GM12878 (cell line): Measurements from ENCODE around the gene EDC3. TPM values are rescaled to one million over a fixed set of nuclear protein-coding genes. Genes with fewer than 3 reads are reported as not detected.

Experiments used
- ASH2L ChIP-seq: fragments of 300-600, 200-600 bp; sonication (generic); IDR thresholded peaks from 2 replicates; pipeline ENCODE4 v1.6.1; 2017; ENCODE audit warnings: low read depth, mild to moderate bottlenecking, borderline replicate concordance
- BACH1 ChIP-seq: fragments of 450-650 bp; IDR thresholded peaks from 2 replicates; pipeline ENCODE4 v1.6.1; 2017; ENCODE audit warnings: mild to moderate bottlenecking, borderline replicate concordance
- BHLHE40 ChIP-seq, 2 experiments: fragments of 450-650 bp in 1 of 2; IDR thresholded peaks; 2 replicates each; pipeline ENCODE4 v1.6.1; 2011 to 2017; ENCODE audit warnings: low read depth in 2 of 2, borderline replicate concordance in 1 of 2, improper control_type of control experiment in 1 of 2, low read length in 1 of 2, mild to moderate bottlenecking in 1 of 2
- FOS ChIP-seq: IDR thresholded peaks from 3 replicates; pipeline ENCODE4 v1.6.1; 2011; ENCODE audit warnings: borderline replicate concordance; ENCODE audit not compliant: insufficient read length; ENCODE audit errors: extremely low read depth
- FOXK2 ChIP-seq: fragments of 450-650 bp; IDR thresholded peaks from 2 replicates; pipeline ENCODE4 v1.6.1; 2017; ENCODE audit warnings: mild to moderate bottlenecking, moderate library complexity
- LARP7 ChIP-seq: fragments of 450-650 bp; IDR thresholded peaks from 2 replicates; pipeline ENCODE4 v1.6.1; 2017; ENCODE audit warnings: mild to moderate bottlenecking
- MEF2A ChIP-seq: IDR thresholded peaks from 2 replicates; pipeline ENCODE4 v1.6.1; 2011; ENCODE audit warnings: low read depth, mild to moderate bottlenecking, low read length, moderate library complexity; ENCODE audit not compliant: insufficient read depth
- MTA3 ChIP-seq: IDR thresholded peaks from 2 replicates; pipeline ENCODE4 v1.6.1; 2012; ENCODE audit warnings: low read length, inconsistent platforms, borderline replicate concordance
- NFXL1 ChIP-seq: fragments of 450-650 bp; IDR thresholded peaks from 2 replicates; pipeline ENCODE4 v1.6.1; 2017; ENCODE audit warnings: antibody characterized with exemption, mild to moderate bottlenecking, borderline replicate concordance
- NR2C1 ChIP-seq: fragments of 450-650 bp; IDR thresholded peaks from 2 replicates; pipeline ENCODE4 v1.6.1; 2017; ENCODE audit warnings: antibody characterized with exemption, mild to moderate bottlenecking, moderate library complexity
- POLR2AphosphoS2 ChIP-seq: IDR thresholded peaks from 2 replicates; pipeline ENCODE4 v1.6.1; 2011; ENCODE audit warnings: low read depth, mild to moderate bottlenecking, low read length, improper control_type of control experiment, moderate library complexity
- RCOR1 ChIP-seq: conservative IDR thresholded peaks from 2 replicates; pipeline ENCODE4 v1.6.1; 2012; ENCODE audit warnings: low read depth, low read length, improper control_type of control experiment
- RFX5 ChIP-seq: IDR thresholded peaks from 2 replicates; pipeline ENCODE4 v1.6.1; 2011; ENCODE audit warnings: low read depth, low read length, improper control_type of control experiment
- SMARCA5 ChIP-seq: fragments of 450-650 bp; IDR thresholded peaks from 2 replicates; pipeline ENCODE4 v1.6.1; 2017; ENCODE audit warnings: mild to moderate bottlenecking
- SMC3 ChIP-seq: IDR thresholded peaks from 2 replicates; pipeline ENCODE4 v1.6.1; 2011; ENCODE audit warnings: low read length, improper control_type of control experiment, borderline replicate concordance
- SPI1 ChIP-seq: IDR thresholded peaks from 2 replicates; pipeline ENCODE4 v1.6.1; 2011; ENCODE audit warnings: low read depth, mild to moderate bottlenecking, low read length, moderate library complexity, borderline replicate concordance; ENCODE audit not compliant: insufficient read depth
- TAF1 ChIP-seq: IDR thresholded peaks from 2 replicates; pipeline ENCODE4 v1.6.1; 2011; ENCODE audit warnings: mild to moderate bottlenecking, low read depth, low read length, borderline replicate concordance
- TBL1XR1 ChIP-seq: IDR thresholded peaks from 2 replicates; pipeline ENCODE4 v1.6.1; 2012; ENCODE audit warnings: low read depth, low read length, improper control_type of control experiment
- TCF3 ChIP-seq: IDR thresholded peaks from 2 replicates; pipeline ENCODE4 v1.6.1; 2012; ENCODE audit warnings: low read depth, mild to moderate bottlenecking, low read length, borderline replicate concordance; ENCODE audit not compliant: insufficient read depth
- ZZZ3 ChIP-seq: IDR thresholded peaks from 2 replicates; pipeline ENCODE4 v1.6.1; 2011; ENCODE audit warnings: low read depth; ENCODE audit not compliant: control insufficient read depth, insufficient read length
- polyA plus RNA-seq, 11 experiments: library from polyadenylated mRNA; depleted of rRNA in 4 of 11; unstranded in 6 of 11; stranded (reverse) in 5 of 11; fragments of >200 nt; fragmentation: Nextera tagmentation in 4 of 11; fragmentation: Illumina TruSeq in 1 of 11; extraction: Ambion mirVana in 4 of 11; extraction: Trizol in 1 of 11; gene quantifications; 1 replicate in 1 of 11; 2 replicates in 10 of 11; pipeline versions ENCODE4 v1.2.1 to v1.2.3, GENCODE V29; 2011 to 2016; ENCODE audit warnings: inconsistent platforms in 2 of 11, missing spikeins in 2 of 11, low read depth in 1 of 11
- total RNA-seq, 4 experiments: library from RNA; depleted of rRNA in 3 of 4; stranded (reverse); fragments of >200 nt in 3 of 4; fragmentation: Illumina TruSeq in 1 of 4; extraction: Trizol in 1 of 4; gene quantifications; 2 replicates each; pipeline versions ENCODE4 v1.2.1 to v1.2.3, GENCODE V29; 2013 to 2021
- TF ChIP-seq, protein P1 (sequence below): fragments of 450-650 bp; IDR thresholded peaks from 2 replicates; pipeline ENCODE4 v1.6.1; 2018; ENCODE audit warnings: mild to moderate bottlenecking, low read depth, moderate library complexity; ENCODE audit not compliant: partially characterized antibody
- TF ChIP-seq, protein P2 (sequence below): IDR thresholded peaks from 2 replicates; pipeline ENCODE4 v1.6.1; 2011; ENCODE audit warnings: low read depth, mild to moderate bottlenecking, low read length, moderate library complexity, borderline replicate concordance; ENCODE audit errors: extremely low read depth
- TF ChIP-seq, protein P3 (sequence below): fragments of 450-650 bp; IDR thresholded peaks from 2 replicates; pipeline ENCODE4 v1.6.1; 2014; ENCODE audit warnings: mild to moderate bottlenecking

The EDC3 gene
- total and polyA plus RNA-seq, 10 of the 15 experiments (the other 5 are each of a cell fraction or from before 2014, with no cell fraction given), result 11.8 to 48.4 (median 35.3) TPM

DNA sequence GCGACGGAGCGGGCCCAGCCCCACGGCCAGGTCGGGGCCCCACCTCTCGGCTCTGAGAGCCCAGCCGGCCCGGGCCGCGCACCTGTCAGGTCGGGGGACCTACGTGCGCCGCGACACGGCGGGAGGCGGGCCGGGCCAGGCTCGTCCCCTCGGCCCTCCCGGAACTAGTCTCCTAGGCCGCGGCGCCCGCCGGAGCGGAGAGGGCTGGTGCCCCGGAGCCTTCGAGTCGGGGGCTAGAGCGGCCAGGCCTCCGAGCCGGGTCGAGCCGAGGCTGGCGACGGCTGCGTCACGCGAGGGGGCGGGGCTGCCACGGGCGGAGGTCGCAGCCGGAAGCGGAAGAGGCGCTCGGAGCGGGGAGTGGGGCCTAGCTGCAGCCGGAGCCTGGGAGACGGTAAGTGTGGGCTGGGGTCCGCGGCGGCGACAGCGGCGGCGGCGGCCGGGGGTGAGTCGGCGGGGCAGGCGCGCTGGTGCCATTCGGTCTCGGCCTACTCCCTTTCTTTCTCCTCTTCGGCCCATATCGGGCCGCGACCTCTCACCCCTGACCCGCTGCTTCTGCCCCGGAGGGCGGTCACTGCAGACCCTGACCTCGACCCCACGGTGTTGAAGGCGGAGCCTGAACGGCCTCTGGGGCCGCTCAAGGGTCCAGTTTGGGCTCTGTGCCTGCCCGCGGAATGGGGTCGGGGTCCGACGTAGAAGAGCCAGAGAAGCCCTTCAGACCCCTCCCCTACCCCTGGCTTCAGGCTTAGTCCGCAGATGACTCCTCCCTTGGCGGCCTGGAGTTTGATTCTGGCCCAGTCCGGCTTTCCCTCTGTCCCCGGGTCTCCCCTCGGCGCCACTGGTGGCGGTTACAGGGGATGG lies 80.1 kb downstream of the EDC3 start, which contains the start of gene CLK3 (continued):
- TF ChIP-seq SPI1, result no peak
- TF ChIP-seq NFXL1, result peak; percentile 69; the same call in 1 of the 2 replicates
- peak; percentile 90 for TF ChIP-seq SMARCA5
- peak; percentile 77 for TF ChIP-seq POLR2AphosphoS2
- no peak for TF ChIP-seq RCOR1
- no peak for TF ChIP-seq SMC3
- TF ChIP-seq BACH1, result peak; percentile 91
- TF ChIP-seq NR2C1, result peak; percentile 94
- peak; percentile 73 for TF ChIP-seq MEF2A
- 0 out of 2 replicates have a peak, but pooled peaks have one; percentile 38 for TF ChIP-seq RFX5
- TF ChIP-seq FOXK2, result no peak
- no peak for TF ChIP-seq FOS
- TF ChIP-seq, protein P1, sequence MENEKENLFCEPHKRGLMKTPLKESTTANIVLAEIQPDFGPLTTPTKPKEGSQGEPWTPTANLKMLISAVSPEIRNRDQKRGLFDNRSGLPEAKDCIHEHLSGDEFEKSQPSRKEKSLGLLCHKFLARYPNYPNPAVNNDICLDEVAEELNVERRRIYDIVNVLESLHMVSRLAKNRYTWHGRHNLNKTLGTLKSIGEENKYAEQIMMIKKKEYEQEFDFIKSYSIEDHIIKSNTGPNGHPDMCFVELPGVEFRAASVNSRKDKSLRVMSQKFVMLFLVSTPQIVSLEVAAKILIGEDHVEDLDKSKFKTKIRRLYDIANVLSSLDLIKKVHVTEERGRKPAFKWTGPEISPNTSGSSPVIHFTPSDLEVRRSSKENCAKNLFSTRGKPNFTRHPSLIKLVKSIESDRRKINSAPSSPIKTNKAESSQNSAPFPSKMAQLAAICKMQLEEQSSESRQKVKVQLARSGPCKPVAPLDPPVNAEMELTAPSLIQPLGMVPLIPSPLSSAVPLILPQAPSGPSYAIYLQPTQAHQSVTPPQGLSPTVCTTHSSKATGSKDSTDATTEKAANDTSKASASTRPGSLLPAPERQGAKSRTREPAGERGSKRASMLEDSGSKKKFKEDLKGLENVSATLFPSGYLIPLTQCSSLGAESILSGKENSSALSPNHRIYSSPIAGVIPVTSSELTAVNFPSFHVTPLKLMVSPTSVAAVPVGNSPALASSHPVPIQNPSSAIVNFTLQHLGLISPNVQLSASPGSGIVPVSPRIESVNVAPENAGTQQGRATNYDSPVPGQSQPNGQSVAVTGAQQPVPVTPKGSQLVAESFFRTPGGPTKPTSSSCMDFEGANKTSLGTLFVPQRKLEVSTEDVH, result no peak
- TF ChIP-seq, protein P2, sequence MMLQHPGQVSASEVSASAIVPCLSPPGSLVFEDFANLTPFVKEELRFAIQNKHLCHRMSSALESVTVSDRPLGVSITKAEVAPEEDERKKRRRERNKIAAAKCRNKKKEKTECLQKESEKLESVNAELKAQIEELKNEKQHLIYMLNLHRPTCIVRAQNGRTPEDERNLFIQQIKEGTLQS, result no peak
- peak; percentile 96 for TF ChIP-seq LARP7
- TF ChIP-seq, protein P3, sequence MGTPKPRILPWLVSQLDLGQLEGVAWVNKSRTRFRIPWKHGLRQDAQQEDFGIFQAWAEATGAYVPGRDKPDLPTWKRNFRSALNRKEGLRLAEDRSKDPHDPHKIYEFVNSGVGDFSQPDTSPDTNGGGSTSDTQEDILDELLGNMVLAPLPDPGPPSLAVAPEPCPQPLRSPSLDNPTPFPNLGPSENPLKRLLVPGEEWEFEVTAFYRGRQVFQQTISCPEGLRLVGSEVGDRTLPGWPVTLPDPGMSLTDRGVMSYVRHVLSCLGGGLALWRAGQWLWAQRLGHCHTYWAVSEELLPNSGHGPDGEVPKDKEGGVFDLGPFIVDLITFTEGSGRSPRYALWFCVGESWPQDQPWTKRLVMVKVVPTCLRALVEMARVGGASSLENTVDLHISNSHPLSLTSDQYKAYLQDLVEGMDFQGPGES, result 0 out of 2 replicates have a peak, but pooled peaks have one; percentile 14
- peak; percentile 64; the same call in 1 of the 2 replicates for TF ChIP-seq TAF1
- TF ChIP-seq ASH2L, result no peak
- peak; percentile 96 to 99 for TF ChIP-seq BHLHE40 (IDR thresholded peaks at IDR 0.05; ENCODE audit: borderline replicate concordance in 1 of 2, low read depth in 2 of 2, low read length in 1 of 2)
- peak; percentile 56; the same call in 1 of the 2 replicates for TF ChIP-seq TBL1XR1
- peak; percentile 86 for TF ChIP-seq TCF3
- TF ChIP-seq ZZZ3, result no peak
- TF ChIP-seq MTA3, result no peak
